Fibroblast of skin of left quadriceps (primary cell): ENCODE measurements around the gene CTPS2.

ENCODE experiments used
- DNase-seq, 2 experiments: peaks; one replicate each; pipeline ENCODE4 v3.0.0-alpha.2; 2013; ENCODE audit warnings: low read depth in 2 of 2

Gene CTPS2

GRCh38 chrX:16560173-16560572, 152.3 kb downstream of the CTPS2 start:
- no peak for DNase-seq

GRCh38 chrX:16559206-16559619, 153.3 kb downstream of the CTPS2 start:
- no peak for DNase-seq

- DNase-seq = no peak
Observed at GRCh38 chrX:16558489-16558888, 154.0 kb downstream of the CTPS2 start.

GRCh38 chrX:16552546-16552945, 159.9 kb downstream of the CTPS2 start:
- no peak for DNase-seq

- no peak for DNase-seq
Observed at GRCh38 chrX:16547644-16548043, 164.8 kb downstream of the CTPS2 start.

GRCh38 chrX:16544969-16545368, 167.5 kb downstream of the CTPS2 start:
- no peak for DNase-seq
